H9 (cell line): ENCODE results near the gene NKX1-2. TPM values are rescaled to one million over a fixed set of nuclear protein-coding genes. Genes with fewer than 3 reads are reported as not detected.

Experiments used
- DNase-seq: peaks from one replicate; pipeline ENCODE4 v3.0.0-alpha.2; 2017
- H2AFZ ChIP-seq: one replicate; pipeline ENCODE4 v1.6.1; 2013; ENCODE audit warnings: mild to moderate bottlenecking, low read length, control low read depth, moderate library complexity
- H2AK5ac ChIP-seq: 2 replicates; pipeline ENCODE4 v1.6.1; 2013; ENCODE audit warnings: low read length, control low read depth, mixed read lengths; ENCODE audit not compliant: insufficient read length
- H2BK120ac ChIP-seq: one replicate; pipeline ENCODE4 v1.6.1; 2013; ENCODE audit warnings: low read depth, mild to moderate bottlenecking, low read length, control low read depth, inconsistent platforms; ENCODE audit not compliant: poor library complexity, severe bottlenecking
- H2BK12ac ChIP-seq: 2 replicates; pipeline ENCODE4 v1.6.1; 2013; ENCODE audit warnings: low read length, control low read depth, mixed read lengths, low read depth; ENCODE audit not compliant: insufficient read length
- H2BK15ac ChIP-seq: 2 replicates; pipeline ENCODE4 v1.6.1; 2013; ENCODE audit warnings: low read depth, low read length, control low read depth
- H2BK20ac ChIP-seq: one replicate; pipeline ENCODE4 v1.6.1; 2013; ENCODE audit warnings: low read depth, mild to moderate bottlenecking, low read length, control low read depth, inconsistent platforms; ENCODE audit not compliant: poor library complexity, severe bottlenecking
- H2BK5ac ChIP-seq: 2 replicates; pipeline ENCODE4 v1.6.1; 2013; ENCODE audit warnings: low read length, control low read depth, mixed read lengths; ENCODE audit not compliant: insufficient read length
- H3K14ac ChIP-seq: 2 replicates; pipeline ENCODE4 v1.6.1; 2013; ENCODE audit warnings: low read length, control low read depth; ENCODE audit not compliant: insufficient read depth
- H3K18ac ChIP-seq: 2 replicates; pipeline ENCODE4 v1.6.1; 2013; ENCODE audit warnings: low read depth, mild to moderate bottlenecking, mixed read lengths, low read length, control low read depth; ENCODE audit not compliant: insufficient read length
- H3K23ac ChIP-seq: 2 replicates; pipeline ENCODE4 v1.6.1; 2013; ENCODE audit warnings: low read length, control low read depth, mixed read lengths, low read depth; ENCODE audit not compliant: insufficient read length
- H3K23me2 ChIP-seq: 2 replicates; pipeline ENCODE4 v1.6.1; 2013; ENCODE audit warnings: low read depth, mild to moderate bottlenecking, mixed read lengths, low read length, control low read depth; ENCODE audit not compliant: insufficient read length, poor library complexity, severe bottlenecking
- H3K27ac ChIP-seq: 2 replicates; pipeline ENCODE4 v1.5.1; 2013; ENCODE audit warnings: low read length, control low read depth, mixed read lengths, low read depth; ENCODE audit not compliant: insufficient read length
- H3K27me3 ChIP-seq: 2 replicates; pipeline ENCODE4 v1.6.1; 2013; ENCODE audit warnings: low read length, control low read depth, inconsistent platforms; ENCODE audit not compliant: insufficient read depth
- H3K4ac ChIP-seq: 2 replicates; pipeline ENCODE4 v1.6.1; 2013; ENCODE audit warnings: low read depth, mild to moderate bottlenecking, control low read depth, inconsistent platforms, low read length, moderate library complexity
- H3K4me1 ChIP-seq: 2 replicates; pipeline ENCODE4 v1.6.1; 2013; ENCODE audit warnings: low read length, control low read depth, inconsistent platforms; ENCODE audit not compliant: insufficient read depth
- H3K4me2 ChIP-seq: 2 replicates; pipeline ENCODE4 v1.6.1; 2013; ENCODE audit warnings: low read length, control low read depth, mixed read lengths; ENCODE audit not compliant: insufficient read length, insufficient read depth
- H3K56ac ChIP-seq: 2 replicates; pipeline ENCODE4 v1.6.1; 2013; ENCODE audit warnings: low read depth, mild to moderate bottlenecking, mixed read lengths, low read length, control low read depth; ENCODE audit not compliant: insufficient read length
- H3K79me1 ChIP-seq: 2 replicates; pipeline ENCODE4 v1.6.1; 2013; ENCODE audit warnings: low read depth, mild to moderate bottlenecking, moderate library complexity, low read length, control low read depth, inconsistent platforms; ENCODE audit not compliant: insufficient read depth, poor library complexity, severe bottlenecking
- H3K79me2 ChIP-seq: 2 replicates; pipeline ENCODE4 v1.6.1; 2013; ENCODE audit warnings: low read length, control low read depth, inconsistent platforms; ENCODE audit not compliant: insufficient read depth
- H3K9ac ChIP-seq: 2 replicates; pipeline ENCODE4 v1.6.1; 2013; ENCODE audit warnings: low read length, control low read depth, mixed read lengths; ENCODE audit not compliant: insufficient read length; ENCODE audit errors: extremely low read depth
- H3K9me3 ChIP-seq: one replicate; pipeline ENCODE4 v1.6.1; 2013; ENCODE audit warnings: low read depth, low read length, inconsistent platforms; ENCODE audit not compliant: control insufficient read depth
- H3T11ph ChIP-seq: one replicate; pipeline ENCODE4 v1.6.1; 2013; ENCODE audit warnings: mild to moderate bottlenecking, low read length, control low read depth, inconsistent platforms
- H4K20me1 ChIP-seq: one replicate; pipeline ENCODE4 v1.6.1; 2013; ENCODE audit not compliant: control insufficient read depth, insufficient read length, insufficient read depth
- H4K5ac ChIP-seq: 2 replicates; pipeline ENCODE4 v1.6.1; 2013; ENCODE audit warnings: low read depth, mild to moderate bottlenecking, mixed read lengths, low read length, control low read depth; ENCODE audit not compliant: insufficient read length
- H4K8ac ChIP-seq: replicated peaks from 2 replicates; pipeline ENCODE4 v1.6.1; 2013; ENCODE audit warnings: low read length, control low read depth, mixed read lengths, low read depth; ENCODE audit not compliant: insufficient read length
- H4K91ac ChIP-seq: 2 replicates; pipeline ENCODE4 v1.6.1; 2013; ENCODE audit warnings: low read depth, mild to moderate bottlenecking, moderate library complexity, mixed read lengths, low read length, control low read depth; ENCODE audit not compliant: insufficient read length
- H3K27ac Mint-ChIP-seq, 3 experiments: 2 replicates in 2 of 3; 3 replicates in 1 of 3; pipeline ENCODE4 v1.8.0; 2020 to 2021; ENCODE audit warnings: mixed read lengths in 3 of 3, mild to moderate bottlenecking in 1 of 3, moderate library complexity in 1 of 3
- H3K27me3 Mint-ChIP-seq: 2 replicates; pipeline ENCODE4 v1.8.0; 2021; ENCODE audit warnings: low read depth, mild to moderate bottlenecking, moderate library complexity, mixed read lengths
- H3K36me3 Mint-ChIP-seq, 3 experiments: 2 replicates in 2 of 3; 3 replicates in 1 of 3; pipeline ENCODE4 v1.8.0; 2020 to 2021; ENCODE audit warnings: low read depth in 3 of 3, mixed read lengths in 3 of 3; ENCODE audit not compliant: insufficient read depth in 1 of 3
- H3K4me1 Mint-ChIP-seq, 2 experiments: 2 replicates each; pipeline ENCODE4 v1.8.0; 2020; ENCODE audit warnings: mixed read lengths in 2 of 2
- H3K4me3 Mint-ChIP-seq, 2 experiments: 2 replicates in 1 of 2; 3 replicates in 1 of 2; pipeline ENCODE4 v1.8.0; 2020 to 2021; ENCODE audit warnings: mild to moderate bottlenecking in 2 of 2, mixed read lengths in 2 of 2, moderate library complexity in 1 of 2
- H3K9me3 Mint-ChIP-seq, 2 experiments: 2 replicates in 1 of 2; 3 replicates in 1 of 2; pipeline ENCODE4 v1.8.0; 2020; ENCODE audit warnings: mild to moderate bottlenecking in 2 of 2, mixed read lengths in 2 of 2, moderate library complexity in 1 of 2
- whole genome bisulfite sequencing: extraction: QIAGEN DNeasy Blood & Tissue Kit; methylation state at CpG from one replicate; pipeline ENCODE4 v1.1.7; 2013; ENCODE audit warnings: missing lambda C conversion rate, low lambda C conversion rate, mixed read lengths; ENCODE audit not compliant: insufficient read length; ENCODE audit errors: extremely low coverage; 5-methylcytosine and 5-hydroxymethylcytosine counted together
- total RNA-seq: library from RNA; stranded (reverse); gene quantifications from 2 replicates; pipeline ENCODE4 v1.2.1, GENCODE V29; 2021
- TF ChIP-seq, protein P1 (sequence below): fragments of 200-600 bp; sonication (generic); conservative IDR thresholded peaks from 3 replicates; pipeline ENCODE4 v1.8.0; 2021; ENCODE audit warnings: antibody characterized with exemption, mild to moderate bottlenecking

The NKX1-2 gene
- total RNA-seq, 1 experiment from 2014 or later = 15.3 TPM

DNA sequence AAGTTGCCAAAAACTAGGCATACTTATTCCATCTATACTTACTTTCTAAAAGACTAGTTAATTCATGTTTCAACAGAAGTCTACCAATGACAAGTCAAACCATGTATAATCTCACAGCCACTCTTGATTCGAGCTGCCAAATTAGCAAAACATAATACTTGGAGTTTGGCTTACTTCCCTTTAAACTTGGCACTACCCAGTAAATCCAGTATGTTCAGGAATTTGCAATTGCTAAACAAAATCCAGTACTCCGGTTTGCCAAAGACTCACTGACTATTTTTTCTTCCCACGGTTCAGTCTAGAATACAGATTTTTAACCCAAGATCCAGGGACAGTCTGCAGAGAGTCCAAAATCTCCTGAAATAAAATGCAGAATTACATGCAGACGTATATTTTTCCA lies 35.8 kb downstream of the NKX1-2 start:
- Histone ChIP-seq H3K9me3 (no peaks in the 10 kb centered on the region), H2BK120ac (no peak overlapping the region), H2BK20ac (no peak overlapping the region), H3K14ac (no peak overlapping the region), H2BK12ac (no peak overlapping the region), H3T11ph (no peak overlapping the region), H4K20me1 (no peaks in the 10 kb centered on the region), H3K4me2 (no peak overlapping the region), H2BK5ac (no peak overlapping the region), H4K5ac (no peak overlapping the region), H4K91ac (no peak overlapping the region), H4K8ac (no peak overlapping the region), H3K18ac (no peak overlapping the region), H2AK5ac (no peak overlapping the region), H2AFZ (no peak overlapping the region), H3K4ac (no peak overlapping the region), H2BK15ac (no peak overlapping the region), H3K23ac (no peak overlapping the region), H3K9ac (no peak overlapping the region), H3K23me2 (peaks cover 5% of the 10 kb centered on the region), H3K79me1 (peaks cover 6% of the 10 kb centered on the region), H3K27ac (no peak overlapping the region), H3K56ac (no peak overlapping the region), H3K4me1 (peaks cover 4% of the 10 kb centered on the region; the same call in 1 of the 2 replicates), H3K27me3 (no peaks in the 10 kb centered on the region), H3K79me2 (peaks cover 3% of the 10 kb centered on the region; the same call in 1 of the 2 replicates)
- TF ChIP-seq, protein P1, sequence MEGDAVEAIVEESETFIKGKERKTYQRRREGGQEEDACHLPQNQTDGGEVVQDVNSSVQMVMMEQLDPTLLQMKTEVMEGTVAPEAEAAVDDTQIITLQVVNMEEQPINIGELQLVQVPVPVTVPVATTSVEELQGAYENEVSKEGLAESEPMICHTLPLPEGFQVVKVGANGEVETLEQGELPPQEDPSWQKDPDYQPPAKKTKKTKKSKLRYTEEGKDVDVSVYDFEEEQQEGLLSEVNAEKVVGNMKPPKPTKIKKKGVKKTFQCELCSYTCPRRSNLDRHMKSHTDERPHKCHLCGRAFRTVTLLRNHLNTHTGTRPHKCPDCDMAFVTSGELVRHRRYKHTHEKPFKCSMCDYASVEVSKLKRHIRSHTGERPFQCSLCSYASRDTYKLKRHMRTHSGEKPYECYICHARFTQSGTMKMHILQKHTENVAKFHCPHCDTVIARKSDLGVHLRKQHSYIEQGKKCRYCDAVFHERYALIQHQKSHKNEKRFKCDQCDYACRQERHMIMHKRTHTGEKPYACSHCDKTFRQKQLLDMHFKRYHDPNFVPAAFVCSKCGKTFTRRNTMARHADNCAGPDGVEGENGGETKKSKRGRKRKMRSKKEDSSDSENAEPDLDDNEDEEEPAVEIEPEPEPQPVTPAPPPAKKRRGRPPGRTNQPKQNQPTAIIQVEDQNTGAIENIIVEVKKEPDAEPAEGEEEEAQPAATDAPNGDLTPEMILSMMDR = no peak
- no peak for DNase-seq
- peaks cover 20 to 23% of the 10 kb centered on the region in 2 experiments; a peak in 3 of 4 replicates for H3K4me1 Mint-ChIP-seq
- H3K9me3 Mint-ChIP-seq = no peaks in the 10 kb centered on the region
- H3K27me3 Mint-ChIP-seq = peaks cover 2% of the 10 kb centered on the region; the same call in 1 of the 2 replicates
- no peak overlapping the region for H3K4me3 Mint-ChIP-seq
- WGBS = no CpG with 5 or more reads among the region's 4 CpGs
- peaks cover 5 to 17% (median 9%) of the 10 kb centered on the region in 3 experiments; a peak in 5 of 7 replicates for H3K36me3 Mint-ChIP-seq
- no peak overlapping the region for H3K27ac Mint-ChIP-seq
